ENCODE measurements around the gene OPCML. TPM values are rescaled to one million over a fixed set of nuclear protein-coding genes. Genes with fewer than 3 reads are reported as not detected.

OPCML gene
- polyA plus RNA-seq, 3 donors, result not detected

- H3K9me3 Mint-ChIP-seq, result peaks cover 0 to 5% (median 0%) of the 10 kb centered on the region in 7 donors
- DNase-seq, result no peak
- Histone ChIP-seq H4K20me1 (ENCODE audit: insufficient read depth, low read length) (no peaks in the 10 kb centered on the region), H3K9me3 (replicated peaks in 1 of 2; ENCODE audit: control insufficient read depth in 1 of 2, insufficient read depth in 1 of 2, low read length in 2 of 2) (peaks cover 0 to 6% of the 10 kb centered on the region in 2 donors), H3K27me3 (ENCODE audit: control insufficient read depth in 2 of 2, insufficient read depth in 2 of 2, low read length in 2 of 2) (no peaks in the 10 kb centered on the region), H3K36me3 (replicated peaks in 1 of 2; ENCODE audit: control insufficient read depth in 1 of 2, insufficient read depth in 2 of 2, low read length in 2 of 2) (no peaks in the 10 kb centered on the region), H3K27ac (ENCODE audit: low read depth in 1 of 2, low read length in 2 of 2) (no peak overlapping the region), H3K79me2 (ENCODE audit: insufficient read depth, low read length) (no peaks in the 10 kb centered on the region), H3K4me2 (replicated peaks; ENCODE audit: extremely low read depth, low read length, poor library complexity, severe bottlenecking) (no peak overlapping the region), H2AFZ (ENCODE audit: insufficient read depth, low read depth, low read length, poor library complexity, severe bottlenecking) (no peak overlapping the region), H3K4me3 (replicated peaks in 1 of 3; ENCODE audit: low read depth in 2 of 3, low read length in 3 of 3) (no peak overlapping the region), H3K4me1 (ENCODE audit: control insufficient read depth in 1 of 2, insufficient read depth in 2 of 2, low read length in 2 of 2) (no peaks in the 10 kb centered on the region), H3K9ac (ENCODE audit: insufficient read depth, low read length, poor library complexity, severe bottlenecking) (no peak overlapping the region)
- 70% methylated on average over 2 of the region's 6 CpGs for WGBS (ENCODE audit: insufficient coverage)
- H3K27ac Mint-ChIP-seq, result no peak overlapping the region
- no peak overlapping the region for H3K4me3 Mint-ChIP-seq
- no peaks in the 10 kb centered on the region for H3K4me1 Mint-ChIP-seq
- intact Hi-C loops (cut with micrococcal nuclease), result no loop called here
- TF ChIP-seq, protein P1, sequence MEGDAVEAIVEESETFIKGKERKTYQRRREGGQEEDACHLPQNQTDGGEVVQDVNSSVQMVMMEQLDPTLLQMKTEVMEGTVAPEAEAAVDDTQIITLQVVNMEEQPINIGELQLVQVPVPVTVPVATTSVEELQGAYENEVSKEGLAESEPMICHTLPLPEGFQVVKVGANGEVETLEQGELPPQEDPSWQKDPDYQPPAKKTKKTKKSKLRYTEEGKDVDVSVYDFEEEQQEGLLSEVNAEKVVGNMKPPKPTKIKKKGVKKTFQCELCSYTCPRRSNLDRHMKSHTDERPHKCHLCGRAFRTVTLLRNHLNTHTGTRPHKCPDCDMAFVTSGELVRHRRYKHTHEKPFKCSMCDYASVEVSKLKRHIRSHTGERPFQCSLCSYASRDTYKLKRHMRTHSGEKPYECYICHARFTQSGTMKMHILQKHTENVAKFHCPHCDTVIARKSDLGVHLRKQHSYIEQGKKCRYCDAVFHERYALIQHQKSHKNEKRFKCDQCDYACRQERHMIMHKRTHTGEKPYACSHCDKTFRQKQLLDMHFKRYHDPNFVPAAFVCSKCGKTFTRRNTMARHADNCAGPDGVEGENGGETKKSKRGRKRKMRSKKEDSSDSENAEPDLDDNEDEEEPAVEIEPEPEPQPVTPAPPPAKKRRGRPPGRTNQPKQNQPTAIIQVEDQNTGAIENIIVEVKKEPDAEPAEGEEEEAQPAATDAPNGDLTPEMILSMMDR (IDR thresholded peaks at IDR 0.05), result no peak
- no peaks in the 10 kb centered on the region for H3K36me3 Mint-ChIP-seq
- H3K27me3 Mint-ChIP-seq (ENCODE audit: low read depth in 3 of 3), result no peaks in the 10 kb centered on the region
Observed at GRCh38 chr11:132742929-132743328, 789.4 kb downstream of the OPCML start.

DNA sequence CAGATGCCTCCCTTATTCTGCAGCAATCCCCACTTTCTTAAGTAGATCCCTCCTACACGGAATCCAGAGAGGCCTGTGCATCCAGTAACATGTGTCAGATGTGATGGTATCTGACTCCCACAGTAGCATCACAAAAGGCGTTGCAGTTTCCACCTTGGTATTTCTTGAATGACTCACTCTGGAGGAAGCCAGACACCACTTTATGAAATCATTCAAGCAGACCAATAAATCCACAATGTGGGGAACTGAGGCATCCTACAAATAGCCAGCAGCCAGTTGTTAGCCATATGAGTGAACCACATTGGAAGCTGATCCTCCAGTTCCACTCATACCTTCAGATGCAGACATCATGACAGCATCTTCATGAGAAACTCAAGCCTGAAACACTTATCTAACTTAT is 798.1 kb downstream of the OPCML start:
- Histone ChIP-seq H3K79me2 (ENCODE audit: insufficient read depth, low read length) (no peaks in the 10 kb centered on the region), H3K4me1 (ENCODE audit: control insufficient read depth in 1 of 2, insufficient read depth in 2 of 2, low read length in 2 of 2) (no peaks in the 10 kb centered on the region), H3K4me2 (replicated peaks; ENCODE audit: extremely low read depth, low read length, poor library complexity, severe bottlenecking) (no peak overlapping the region), H3K27ac (ENCODE audit: low read depth in 1 of 2, low read length in 2 of 2) (no peak overlapping the region), H3K36me3 (replicated peaks in 1 of 2; ENCODE audit: control insufficient read depth in 1 of 2, insufficient read depth in 2 of 2, low read length in 2 of 2) (no peaks in the 10 kb centered on the region), H3K27me3 (ENCODE audit: control insufficient read depth in 2 of 2, insufficient read depth in 2 of 2, low read length in 2 of 2) (no peaks in the 10 kb centered on the region), H3K9me3 (replicated peaks in 1 of 2; ENCODE audit: control insufficient read depth in 1 of 2, insufficient read depth in 1 of 2, low read length in 2 of 2) (peaks cover 0 to 2% of the 10 kb centered on the region in 2 donors), H4K20me1 (ENCODE audit: insufficient read depth, low read length) (no peaks in the 10 kb centered on the region), H3K4me3 (replicated peaks in 1 of 3; ENCODE audit: low read depth in 2 of 3, low read length in 3 of 3) (no peak overlapping the region), H2AFZ (ENCODE audit: insufficient read depth, low read depth, low read length, poor library complexity, severe bottlenecking) (no peak overlapping the region), H3K9ac (ENCODE audit: insufficient read depth, low read length, poor library complexity, severe bottlenecking) (no peak overlapping the region)
- no peaks in the 10 kb centered on the region for H3K36me3 Mint-ChIP-seq
- 100% methylated on average over 1 of the region's 2 CpGs for WGBS (ENCODE audit: insufficient coverage)
- H3K4me1 Mint-ChIP-seq, result no peaks in the 10 kb centered on the region
- H3K27me3 Mint-ChIP-seq (ENCODE audit: low read depth in 3 of 3), result no peaks in the 10 kb centered on the region
- H3K9me3 Mint-ChIP-seq, result peaks cover 0 to 3% (median 2%) of the 10 kb centered on the region in 7 donors
- H3K4me3 Mint-ChIP-seq, result no peak overlapping the region
- TF ChIP-seq, protein P1 (IDR thresholded peaks at IDR 0.05), result no peak
- intact Hi-C loops (cut with micrococcal nuclease), result no loop called here
- no peak overlapping the region for H3K27ac Mint-ChIP-seq
- DNase-seq, result no peak
